HL-60/S4 treated with retinoic acid at 250 ng/mL for 4 days and 3 days (cell line): ENCODE measurements around the gene RORC.
"Not testable (repeated sequence)": the region's sequence is repeated elsewhere in the genome, so short reads cannot be mapped to it uniquely, and the experiment has no call there.

ENCODE experiments used
- in situ Hi-C: fragments of 300-500 bp; cut with MboI; formaldehyde crosslinking; loops from 2 replicates; pipeline ENCODE4 v1.7.0; 2022; ENCODE audit warnings: low sequenced_read_pairs

RORC gene

DNA sequence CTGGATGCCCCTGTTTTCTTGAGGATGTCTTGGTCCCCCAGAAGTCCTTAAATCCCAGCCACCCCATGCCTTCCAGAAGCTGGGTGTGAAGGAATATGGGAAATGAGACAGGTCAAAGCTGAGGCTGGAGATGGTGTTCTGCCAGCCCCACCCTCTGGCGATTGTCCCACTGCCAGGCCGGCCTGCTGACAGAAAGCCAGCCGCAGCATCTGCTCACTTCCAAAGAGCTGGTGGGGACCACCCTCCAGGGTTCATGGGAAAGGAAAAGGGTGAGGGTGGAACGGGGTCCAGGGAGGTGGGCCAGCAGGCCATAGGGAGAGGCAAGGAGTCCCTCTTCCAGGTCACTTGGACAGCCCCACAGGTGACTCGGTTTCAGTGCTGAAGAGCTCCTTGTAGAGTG, 24.5 kb downstream of the RORC start:
- in situ Hi-C loops, result no loop called here

DNA sequence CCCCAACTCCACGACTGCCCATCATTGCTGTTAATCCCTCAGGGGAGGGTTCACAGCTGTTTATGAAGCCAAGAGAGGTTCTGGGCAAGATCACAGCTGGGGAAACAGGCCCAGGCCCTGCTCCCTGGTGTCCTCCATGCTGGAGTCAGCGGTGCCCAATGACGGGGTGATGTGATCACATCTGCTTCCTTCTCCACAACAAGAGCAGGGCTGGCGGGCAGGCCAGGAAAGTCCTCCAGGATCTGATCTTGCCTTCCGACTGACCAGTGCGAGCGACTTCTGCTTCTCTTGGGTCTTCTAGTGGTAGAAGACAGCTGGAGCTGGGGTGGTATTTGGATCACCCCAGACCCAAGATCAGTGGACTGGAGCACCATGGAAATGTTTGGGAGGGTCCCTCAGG, 25.4 kb downstream of the RORC start:
- in situ Hi-C loops, result no loop called here

DNA sequence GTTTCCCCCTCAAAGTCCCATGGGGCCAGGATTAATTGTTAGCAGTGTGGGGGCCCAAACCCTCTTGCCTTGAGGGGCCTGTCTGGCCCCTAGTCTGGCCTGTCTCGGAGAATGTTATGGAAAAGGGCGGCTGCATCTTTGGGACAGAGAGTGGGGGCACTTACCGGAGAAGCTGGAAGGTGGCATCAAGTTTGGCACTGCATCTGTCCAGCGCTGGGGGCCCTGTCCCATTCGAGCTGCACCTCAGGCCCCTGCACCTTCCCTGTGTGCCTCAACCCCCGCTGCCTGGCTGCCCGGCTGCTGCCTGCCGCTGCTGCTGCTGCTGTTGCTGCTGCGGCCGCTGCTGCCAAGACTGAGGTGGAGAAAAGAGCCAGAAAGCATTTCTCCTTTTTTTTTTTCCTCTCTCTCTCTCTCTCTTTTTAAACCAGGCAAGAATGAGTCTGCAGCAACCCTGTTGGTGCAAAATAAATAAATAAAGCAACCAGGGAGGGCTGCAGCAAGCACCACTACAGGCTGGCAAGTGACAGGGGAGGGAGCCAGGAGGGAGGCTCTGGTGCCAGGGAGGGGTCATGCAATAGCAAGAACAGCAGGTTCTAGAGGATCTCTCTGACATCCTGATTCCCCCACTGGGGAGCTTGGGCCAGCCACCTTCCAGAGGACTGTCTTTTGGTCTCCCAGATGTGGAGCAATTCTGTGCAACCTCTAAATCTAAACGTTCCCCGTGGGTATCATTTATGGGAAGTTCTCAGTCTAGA, 26.4 kb downstream of the RORC start, which contains the start of gene LINGO4:
Gene LINGO4 (minus strand): TSS at position 354 of the 755 bp plus-strand sequence. CDS start 2,715 bp downstream, outside the sequence.
- in situ Hi-C loops, result no loop called here

DNA sequence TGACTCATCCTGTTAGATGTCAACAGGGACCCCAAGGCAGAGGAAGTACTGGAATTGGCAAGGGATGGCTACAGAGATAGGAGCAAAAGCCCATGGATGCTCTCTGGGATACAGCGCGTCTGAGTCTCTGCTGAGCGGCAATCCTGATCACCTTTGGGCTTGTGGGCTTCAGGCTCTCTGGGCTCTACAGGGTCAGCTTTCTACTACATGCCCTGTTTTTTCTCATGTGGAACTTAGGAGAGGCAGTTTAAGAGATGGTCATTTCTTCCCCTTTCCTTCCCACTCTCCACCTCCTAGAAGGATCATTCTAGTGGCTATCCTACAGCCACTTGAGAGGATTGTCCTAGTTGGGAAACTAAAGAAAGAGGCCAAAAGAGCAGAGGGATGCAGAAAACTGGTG, 27.7 kb downstream of the RORC start:
- in situ Hi-C loops, result no loop called here

DNA sequence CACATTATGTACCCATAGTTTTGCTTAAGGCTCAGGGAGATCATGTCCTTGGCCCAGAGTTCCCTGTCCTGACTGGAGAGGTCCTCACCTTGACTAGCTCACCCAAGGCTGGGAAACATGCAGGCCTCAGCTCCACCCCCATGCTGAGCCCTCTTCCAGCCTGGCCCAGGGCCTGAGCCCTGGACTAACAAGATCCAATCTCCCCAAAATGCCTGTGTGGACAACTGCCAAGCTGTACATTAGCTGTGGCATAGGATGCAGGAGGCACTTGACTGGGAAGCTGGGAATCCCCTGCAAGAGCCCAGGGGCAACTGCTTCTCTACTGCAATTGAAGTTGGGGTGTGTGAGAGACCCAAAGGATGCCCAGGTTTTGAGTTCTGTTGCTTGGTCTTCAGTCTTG, 28.4 kb downstream of the RORC start:
- in situ Hi-C loops, result no loop called here

DNA sequence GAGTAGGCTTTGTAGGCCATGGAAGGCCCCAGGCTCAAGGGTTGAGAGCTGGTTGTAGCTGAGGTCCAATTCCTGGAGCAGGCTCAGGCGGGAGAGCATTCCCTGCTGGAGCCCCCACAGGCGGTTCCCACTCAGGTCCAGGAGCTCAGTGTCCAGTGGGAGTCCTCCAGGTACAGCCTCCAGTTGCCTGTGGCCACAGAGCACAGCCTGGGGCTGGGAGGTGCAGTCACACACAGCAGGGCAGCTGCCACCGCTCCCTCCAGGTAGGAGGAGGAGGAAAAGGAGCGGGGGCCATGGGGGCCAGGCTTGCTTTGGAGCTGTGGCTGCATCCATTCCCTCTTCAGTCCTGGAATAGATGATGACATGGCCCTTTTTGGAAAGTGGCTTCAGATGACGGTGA, 29.2 kb downstream of the RORC start:
- in situ Hi-C loops, result no loop called here

DNA sequence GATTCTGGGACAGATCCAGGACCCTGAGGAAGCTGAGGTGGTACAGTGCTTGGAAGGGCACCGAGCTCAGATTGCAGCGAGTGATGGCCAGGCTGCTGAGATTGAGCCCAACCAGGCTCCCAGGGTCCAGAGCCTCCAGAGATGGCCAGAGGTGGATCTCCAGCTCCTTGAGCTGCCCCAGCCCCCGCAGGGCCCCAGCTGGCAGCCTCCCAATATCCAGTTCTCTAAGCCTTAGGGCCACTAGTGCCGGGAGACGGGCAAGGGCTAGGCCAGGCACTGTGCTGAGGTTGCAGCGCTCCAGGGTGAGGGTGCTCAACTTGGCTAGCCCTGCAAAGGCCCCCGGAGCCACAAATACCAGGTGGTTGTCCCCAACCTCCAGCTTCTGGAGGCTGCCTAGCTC, 29.8 kb downstream of the RORC start:
- in situ Hi-C loops, result no loop called here

DNA sequence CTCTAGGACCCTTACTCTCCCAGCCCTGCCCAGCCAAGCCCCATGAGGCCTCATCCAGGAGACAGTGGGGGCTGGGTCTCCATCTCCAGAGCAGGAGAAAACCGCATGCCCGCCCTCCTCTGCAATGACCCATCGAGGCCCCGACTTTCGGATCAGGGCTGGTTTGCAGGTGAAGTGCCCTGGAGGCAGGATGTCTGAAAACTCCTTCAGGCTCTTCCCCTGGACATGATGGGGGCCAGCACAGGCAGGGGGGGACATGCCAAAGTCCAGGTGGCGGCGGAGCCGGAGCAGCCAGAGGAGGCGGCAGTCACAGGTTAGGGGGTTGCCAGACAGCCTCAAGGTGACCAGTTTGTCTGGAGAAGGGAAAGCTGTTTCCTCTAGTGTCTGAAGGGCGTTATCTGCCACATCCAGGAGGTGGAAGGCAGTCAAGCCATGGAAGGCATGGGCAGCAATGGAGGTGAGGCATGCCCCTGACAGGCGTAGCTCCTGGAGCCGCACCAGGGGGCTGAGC, 30.2 kb downstream of the RORC start:
- in situ Hi-C loops, result no loop called here

DNA sequence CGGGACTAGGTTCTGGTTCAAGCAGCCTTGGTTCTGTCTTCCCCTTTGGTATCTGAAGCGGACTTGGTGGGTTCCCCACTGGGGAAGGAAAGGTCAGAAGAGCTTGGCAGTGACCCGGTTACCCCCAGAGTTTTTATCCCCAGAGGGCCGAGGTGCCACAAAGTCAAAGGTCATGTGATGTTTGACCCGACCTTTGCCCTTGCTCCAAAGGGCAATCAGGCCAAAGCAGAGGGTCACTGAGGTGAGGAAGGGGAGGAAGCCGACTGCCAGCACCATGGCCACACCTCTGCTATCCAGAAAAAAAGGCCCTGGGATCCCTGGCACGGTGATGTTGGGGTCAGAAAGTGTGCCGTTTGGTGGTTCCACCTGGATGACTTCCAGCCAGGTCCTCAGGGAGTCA, 30.8 kb downstream of the RORC start:
- in situ Hi-C loops, result no loop called here

DNA sequence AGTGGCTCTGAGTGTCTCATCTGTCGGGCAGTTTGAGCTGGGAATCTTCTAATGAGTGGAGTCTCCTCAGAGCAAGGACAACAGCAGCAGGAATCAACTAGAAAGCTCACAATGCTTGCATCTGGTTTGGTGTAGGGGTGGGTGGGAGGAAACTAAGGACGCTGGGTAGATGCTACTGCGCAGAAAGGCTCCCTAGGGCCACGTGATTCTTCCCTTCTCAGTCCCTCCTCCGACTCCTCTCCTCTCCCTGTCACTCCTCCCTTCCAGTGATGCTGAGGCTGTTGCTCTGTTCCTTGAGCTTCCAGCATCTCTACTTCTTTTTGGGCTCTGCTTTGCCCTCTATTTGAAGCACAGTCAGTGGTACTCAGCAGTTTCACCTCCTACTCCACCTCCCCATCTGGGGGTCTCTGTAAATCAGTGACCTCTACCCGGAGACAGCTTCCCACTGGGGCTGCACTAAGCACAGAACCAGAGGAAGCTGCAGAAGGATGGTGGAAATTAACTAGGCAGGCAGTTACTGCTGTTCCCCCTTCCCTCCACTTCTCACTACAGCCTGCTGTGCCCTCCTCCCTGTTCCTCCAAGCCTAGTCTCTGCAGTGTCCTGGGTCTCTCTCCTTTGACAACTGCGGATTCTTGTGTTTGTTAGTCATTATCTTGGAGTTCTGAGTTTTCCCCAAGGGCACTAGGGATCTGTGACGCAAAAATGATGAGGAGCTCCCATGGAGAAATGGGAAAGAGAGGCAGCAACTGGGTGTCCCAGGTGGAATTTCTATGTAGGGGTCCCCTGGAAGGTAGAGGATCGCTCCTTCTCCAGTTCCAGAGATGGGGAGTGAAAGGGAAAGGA, 32.2 kb downstream of the RORC start:
- in situ Hi-C loops, result no loop called here

DNA sequence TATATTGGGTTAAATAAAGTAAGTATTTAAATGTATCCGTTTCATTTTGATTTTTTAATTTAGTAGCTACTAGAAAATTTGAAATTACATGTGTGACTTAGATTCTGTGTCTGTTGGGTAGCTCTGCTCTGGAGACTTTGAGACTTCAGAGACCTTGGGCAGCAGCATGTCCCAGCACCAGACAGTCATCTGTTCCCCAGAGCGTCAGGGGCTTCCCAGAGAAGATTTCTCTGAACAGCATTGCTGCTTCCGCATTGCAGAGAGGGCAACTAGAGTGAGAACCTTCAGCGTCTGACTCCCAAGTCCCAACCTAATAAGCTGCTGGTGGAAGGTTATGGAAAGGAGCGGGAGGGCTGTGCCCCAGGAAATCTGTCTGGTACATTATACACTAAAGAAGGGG, 33.0 kb downstream of the RORC start:
- in situ Hi-C loops, result no loop called here

DNA sequence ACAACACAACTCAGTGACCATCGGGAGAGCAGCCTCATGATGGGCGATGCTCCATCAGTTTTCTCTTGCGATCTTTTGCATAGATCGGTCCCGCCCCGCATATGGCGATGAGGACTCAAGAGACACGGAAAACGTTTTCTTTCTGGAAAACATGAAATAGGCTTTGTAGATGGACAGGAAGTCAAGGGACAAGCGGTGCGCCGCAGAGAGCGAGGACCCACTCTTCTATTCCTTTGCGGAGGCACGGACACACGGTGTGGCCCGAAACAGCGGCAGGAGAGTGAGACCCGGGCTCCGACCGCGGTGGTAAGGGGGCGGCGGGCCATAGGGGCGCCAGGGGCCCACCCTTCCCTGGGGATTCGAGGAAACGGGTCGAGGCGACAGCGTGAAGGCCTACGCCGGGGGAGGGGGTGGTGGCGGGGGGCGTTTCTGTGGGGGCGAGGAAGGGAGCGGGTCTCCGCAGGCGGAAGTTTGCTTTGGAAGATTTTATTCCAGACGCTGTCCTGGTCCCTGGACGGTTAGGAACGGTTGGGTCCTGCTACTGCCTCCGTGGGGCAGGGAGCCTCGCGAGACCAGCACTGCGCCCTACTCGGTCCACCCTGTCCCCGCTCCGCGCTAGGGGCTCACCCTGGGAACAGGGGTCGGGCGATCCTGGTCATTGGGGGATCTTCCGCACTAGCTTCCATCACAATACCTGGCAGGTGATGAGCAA, 40.5 kb downstream of the RORC start:
- in situ Hi-C loops, result no loop called here

DNA sequence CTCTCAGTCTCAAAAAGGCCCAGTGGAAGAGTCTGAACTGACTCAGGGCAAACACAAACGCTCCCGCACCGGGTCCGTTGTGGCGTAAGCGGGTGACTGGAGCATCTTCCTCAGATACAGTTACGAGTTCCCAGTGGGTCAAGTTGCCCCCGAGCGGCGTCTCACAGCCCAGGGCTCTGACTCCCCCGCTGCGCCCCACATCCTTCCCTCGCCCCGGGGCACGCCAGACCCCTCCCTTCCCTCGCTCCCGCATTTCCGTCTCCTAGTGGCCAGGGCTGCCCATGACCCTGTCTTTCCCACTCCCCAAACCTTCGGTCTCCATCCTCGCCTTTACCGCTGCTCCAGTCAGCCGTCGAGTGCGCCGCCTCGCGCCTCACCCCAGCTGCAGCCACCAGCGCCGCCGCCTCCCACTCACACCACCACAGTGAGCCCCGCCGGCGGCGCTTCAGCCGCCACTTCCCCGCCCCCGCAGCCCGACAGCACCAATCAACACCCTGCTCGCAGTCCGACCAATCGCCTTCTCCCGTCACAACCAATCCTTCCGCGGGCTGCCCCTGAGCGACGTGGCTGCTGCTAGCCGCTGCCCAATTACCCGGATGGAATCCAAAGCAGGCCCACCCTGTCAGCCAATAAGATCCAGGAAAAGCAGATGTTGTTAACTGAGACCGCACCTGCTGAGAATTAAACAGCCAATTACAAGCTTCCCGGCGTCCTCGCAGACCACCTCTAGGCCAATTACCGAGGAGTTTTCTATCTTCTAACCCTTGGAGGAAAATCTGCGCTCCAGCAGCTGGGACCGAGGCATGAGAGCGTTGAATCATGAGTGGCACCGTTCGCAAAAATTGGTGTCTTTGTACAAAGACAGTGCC, 41.3 kb downstream of the RORC start, which contains the start of gene TDRKH:
Gene TDRKH (minus strand): TSS at position 430 of the 869 bp plus-strand sequence. CDS start 7,478 bp downstream, outside the sequence.
- in situ Hi-C loops, result no loop called here

DNA sequence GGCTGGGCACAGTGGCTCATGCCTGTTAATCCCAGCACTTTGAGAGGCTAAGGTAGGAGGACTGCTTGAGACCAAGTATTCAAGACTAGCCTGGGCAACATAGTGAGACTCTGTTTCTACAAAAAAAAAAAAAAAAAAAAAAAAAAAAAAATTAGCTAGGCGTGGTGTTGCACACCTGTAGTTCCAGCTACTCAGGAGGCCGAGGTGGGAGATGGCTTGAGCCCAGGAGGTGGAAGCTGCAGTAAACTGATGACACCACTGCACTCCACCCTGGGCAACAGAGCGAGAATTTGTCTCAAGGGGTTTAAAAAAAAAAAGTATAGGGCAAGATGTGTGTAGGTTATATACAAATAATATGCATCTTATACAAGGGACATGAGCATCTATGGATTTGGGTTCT, 43.9 kb downstream of the RORC start:
- in situ Hi-C loops, result no loop called here

DNA sequence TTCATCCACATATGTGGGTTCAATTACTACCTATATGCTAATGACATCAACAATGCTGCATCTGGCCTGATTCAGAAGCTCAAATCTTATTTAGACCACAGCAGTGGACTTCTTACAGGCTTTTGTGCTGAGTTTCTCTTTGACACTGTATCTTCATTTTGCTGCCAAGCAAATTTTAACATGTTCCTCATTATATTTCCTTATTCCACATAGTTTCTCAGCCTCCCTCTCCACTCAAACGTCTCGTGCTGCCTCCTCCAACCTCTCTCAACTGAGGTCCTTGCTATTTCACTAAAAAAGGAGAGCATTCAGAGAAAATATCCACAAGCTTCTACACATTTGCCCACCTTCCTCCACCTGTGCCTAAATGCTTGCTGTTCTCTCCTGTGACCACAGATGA, 47.8 kb downstream of the RORC start:
- in situ Hi-C loops, result no loop called here

DNA sequence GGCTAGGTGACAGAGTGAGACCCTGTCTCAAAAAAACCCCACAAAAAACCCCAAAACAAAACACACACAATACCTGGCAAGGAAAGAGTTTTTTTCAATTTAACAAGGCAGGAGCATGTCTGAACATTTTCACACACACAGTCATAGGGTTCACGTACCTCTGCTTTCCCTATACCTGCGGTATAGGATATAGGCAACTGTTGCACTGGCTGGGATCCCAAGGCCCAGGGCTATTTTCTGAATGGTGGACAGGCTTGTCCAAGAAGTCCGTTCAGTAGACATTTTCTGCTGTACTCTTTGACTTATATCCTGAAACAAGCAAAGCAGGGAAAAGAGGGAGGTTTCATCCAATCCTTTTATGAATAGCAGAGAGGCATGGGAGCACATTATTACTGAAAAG, 48.9 kb downstream of the RORC start:
- in situ Hi-C loops, result no loop called here

DNA sequence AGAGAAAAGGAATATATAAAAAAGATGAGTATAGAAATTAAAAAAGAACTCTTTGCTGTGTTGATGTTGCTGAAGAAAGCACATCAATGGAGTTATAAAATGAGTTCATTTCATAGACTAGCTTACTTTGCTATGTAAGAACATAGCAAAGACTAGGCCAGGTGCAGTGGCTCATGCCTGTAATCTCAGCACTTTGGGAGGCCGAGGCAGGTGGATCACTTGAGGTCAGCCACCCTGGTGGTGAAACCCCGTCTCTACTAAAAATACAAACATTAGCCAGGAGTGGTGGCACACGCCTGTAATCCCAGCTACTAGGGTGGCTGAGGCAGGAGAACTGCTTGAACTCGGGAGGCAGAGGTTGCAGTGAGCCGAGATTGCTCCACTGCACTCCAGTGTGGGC, 49.6 kb downstream of the RORC start:
- in situ Hi-C loops, result not testable (repeated sequence)

DNA sequence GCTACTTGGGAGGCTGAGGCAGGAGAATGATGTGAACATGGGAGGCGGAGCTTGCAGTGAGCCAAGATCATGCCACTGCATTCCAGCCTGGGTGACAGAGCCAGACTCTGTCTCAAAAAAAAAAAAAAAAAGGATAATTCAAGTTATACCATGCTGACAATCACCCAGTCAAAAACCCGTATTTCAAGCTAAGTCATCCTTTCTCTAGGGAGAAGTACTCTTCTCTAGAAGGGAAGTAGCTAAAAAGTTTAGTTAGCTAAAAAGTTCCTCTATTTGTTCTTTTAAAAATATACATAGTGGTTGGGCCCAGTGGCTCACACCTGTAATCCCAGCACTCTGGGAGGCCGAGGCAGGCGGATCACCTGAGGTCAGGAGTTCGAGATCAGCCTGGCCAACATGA, 50.9 kb downstream of the RORC start:
- in situ Hi-C loops, result not testable (repeated sequence)

DNA sequence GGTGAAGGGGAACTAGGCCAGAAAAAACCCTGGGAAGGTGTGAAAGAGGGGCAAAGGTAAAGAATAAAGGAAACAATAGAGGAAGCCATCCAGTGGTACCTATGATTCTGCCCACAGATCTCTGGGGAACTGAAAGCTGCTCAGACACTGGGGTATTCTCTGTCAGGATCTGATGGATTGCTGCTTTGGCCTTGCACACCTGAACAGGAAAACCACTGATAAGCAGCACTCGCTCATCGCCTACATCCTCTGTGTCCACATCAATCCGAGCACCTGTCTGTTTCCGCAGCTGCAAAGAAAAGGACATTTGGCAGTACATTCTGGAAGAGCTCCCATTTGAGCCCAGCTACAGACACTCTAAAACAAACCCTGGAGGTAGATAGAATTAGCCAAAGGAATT, 51.8 kb downstream of the RORC start:
- in situ Hi-C loops, result no loop called here

DNA sequence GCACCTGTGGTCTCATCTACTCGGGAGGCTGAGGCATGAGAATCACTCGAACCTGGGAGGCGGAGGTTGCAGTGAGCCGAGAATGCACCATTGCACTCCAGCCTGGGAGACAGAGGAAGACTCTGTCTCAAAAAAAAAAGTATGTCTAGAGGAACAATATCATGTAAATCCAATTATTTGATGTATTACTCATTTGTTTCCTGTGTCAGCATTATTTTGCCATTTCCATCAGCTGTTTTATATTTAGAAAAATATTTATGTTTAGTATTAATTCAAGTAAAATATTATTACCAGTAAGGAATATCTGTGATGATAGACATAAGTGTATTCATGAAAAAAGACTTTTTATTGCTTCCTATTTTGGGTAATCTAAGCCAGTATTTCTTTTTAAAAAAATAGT, 54.3 kb downstream of the RORC start:
- in situ Hi-C loops, result no loop called here
